Erythroblast (primary cell): ENCODE data around the gene GRIK1.

ENCODE experiments used
- GATA1 ChIP-seq: IDR thresholded peaks from 2 replicates; pipeline ENCODE4 v1.6.1; 2011; ENCODE audit warnings: low read depth, mild to moderate bottlenecking, control low read depth, low read length, moderate library complexity
- POLR2A ChIP-seq: IDR thresholded peaks from 2 replicates; pipeline ENCODE4 v1.6.1; 2011; ENCODE audit warnings: mild to moderate bottlenecking, low read length

GRCh38 chr21:29810871-29811270 lies 128.9 kb downstream of the GRIK1 start:
- TF ChIP-seq POLR2A: no peak
- TF ChIP-seq GATA1: no peak
